Measurements from ENCODE around the gene COL12A1. TPM values are rescaled to one million over a fixed set of nuclear protein-coding genes. Genes with fewer than 3 reads are reported as not detected.

COL12A1 gene
- total and polyA plus RNA-seq, 2 experiments from 2014 or later, result 0.39 to 6.3 TPM

- Mint-ChIP-seq H3K36me3 (ENCODE audit: low read depth) (peaks cover 32% of the 10 kb centered on the region), H3K4me3 (peak within 1 kb of the TSS; percentile 94), H3K4me1 (peaks cover 20% of the 10 kb centered on the region; the same call in 2 of the 3 replicates), H3K9me3 (no peaks in the 10 kb centered on the region), H3K27ac (peak within 1 kb of the TSS; percentile 98), H3K27me3 (ENCODE audit: insufficient read depth, low read depth, poor library complexity) (peaks cover 10% of the 10 kb centered on the region)
- Histone ChIP-seq H2AFZ (peak within 1 kb of the TSS; percentile 50; the same call in 1 of the 2 replicates), H3K4me2 (peak within 1 kb of the TSS; percentile 89), H3K27ac (ENCODE audit: low read depth) (peak within 1 kb of the TSS; percentile 93), H3K36me3 (ENCODE audit: insufficient read depth) (peaks cover 24% of the 10 kb centered on the region; the same call in 1 of the 2 replicates), H3K9me2 (ENCODE audit: insufficient read depth) (no peaks in the 10 kb centered on the region), H3F3A (replicated peaks; ENCODE audit: low read depth) (no peaks in the 10 kb centered on the region; the same call in 1 of the 2 replicates), H3K79me2 (replicated peaks; ENCODE audit: insufficient read depth) (peaks cover 35% of the 10 kb centered on the region), H4K20me1 (replicated peaks; ENCODE audit: insufficient read depth) (peaks cover 4% of the 10 kb centered on the region; the same call in 1 of the 2 replicates), H3K4me3 (peak within 1 kb of the TSS; percentile 70), H3K27me3 (ENCODE audit: insufficient read depth) (no peaks in the 10 kb centered on the region), H3K4me1 (ENCODE audit: insufficient read depth) (0 out of 2 replicates have a peak, but pooled peaks cover 12% of the 10 kb centered on the region)
- ATAC-seq (peak; percentile 97), DNase-seq (ENCODE audit: low spot score) (peak; percentile 99)
- no peak for TF ChIP-seq STAT1 (IDR thresholded peaks at IDR 0.05; ENCODE audit: unreplicated experiment)
- peak; percentile 83 for TF ChIP-seq ETS1 (IDR thresholded peaks at IDR 0.05)
- no peak for TF ChIP-seq ZNF331 (CRISPR knock-in tag; IDR thresholded peaks at IDR 0.05; ENCODE audit: low read depth)
- peak; percentile 96 for TF ChIP-seq POLR2AphosphoS5 (IDR thresholded peaks at IDR 0.05; ENCODE audit: low read depth)
- no peak for TF ChIP-seq EZH2phosphoT487 (IDR thresholded peaks at IDR 0.05; ENCODE audit: unreplicated experiment)
- peak; percentile 77 for TF ChIP-seq CREB1 (CRISPR knock-in tag; IDR thresholded peaks at IDR 0.05; ENCODE audit: low read depth)
Measured at GRCh38 chr6:75243333-75244062, 37.6 kb upstream of the COL12A1 start, which contains the start of gene COX7A2. Gene COX7A2 (minus strand): TSS chr6:75243801. CDS start chr6:75243734, 67 bp downstream.

GRCh38 chr6:75236630-75237029 is 30.8 kb upstream of the COL12A1 start:
- Histone ChIP-seq H2AFZ (no peak overlapping the region), H3F3A (replicated peaks; ENCODE audit: low read depth) (no peaks in the 10 kb centered on the region; the same call in 1 of the 2 replicates), H3K4me2 (no peak overlapping the region), H3K79me2 (replicated peaks; ENCODE audit: insufficient read depth) (peaks cover 18% of the 10 kb centered on the region), H4K20me1 (replicated peaks; ENCODE audit: insufficient read depth) (peaks cover 4% of the 10 kb centered on the region), H3K4me1 (ENCODE audit: insufficient read depth) (peaks cover 23% of the 10 kb centered on the region), H3K4me3 (no peak overlapping the region), H3K27ac (ENCODE audit: low read depth) (peak overlapping the region; percentile 51; the same call in 1 of the 2 replicates), H3K27me3 (ENCODE audit: insufficient read depth) (no peaks in the 10 kb centered on the region), H3K9me2 (ENCODE audit: insufficient read depth) (no peaks in the 10 kb centered on the region), H3K36me3 (ENCODE audit: insufficient read depth) (peaks cover 24% of the 10 kb centered on the region; the same call in 1 of the 2 replicates)
- Mint-ChIP-seq H3K27ac (no peak overlapping the region), H3K4me3 (no peak overlapping the region), H3K9me3 (no peaks in the 10 kb centered on the region), H3K4me1 (peaks cover 38% of the 10 kb centered on the region), H3K36me3 (ENCODE audit: low read depth) (peaks cover 41% of the 10 kb centered on the region), H3K27me3 (ENCODE audit: insufficient read depth, low read depth, poor library complexity) (peaks cover 4% of the 10 kb centered on the region)
- TF ChIP-seq ZNF331 (CRISPR knock-in tag; IDR thresholded peaks at IDR 0.05; ENCODE audit: low read depth) (no peak), JUNB (IDR thresholded peaks at IDR 0.05; ENCODE audit: unreplicated experiment) (no peak), POLR2AphosphoS5 (IDR thresholded peaks at IDR 0.05; ENCODE audit: low read depth) (no peak), ZNF114 (CRISPR knock-in tag; IDR thresholded peaks at IDR 0.05) (no peak)
- ATAC-seq (no peak), DNase-seq (ENCODE audit: low spot score) (no peak)
